Bronchial smooth muscle cell (primary cell): Measurements from ENCODE around the gene HAVCR1. TPM values are rescaled to one million over a fixed set of nuclear protein-coding genes. Genes with fewer than 3 reads are reported as not detected.

ENCODE experiments used
- total RNA-seq: library from RNA; depleted of rRNA; stranded (reverse); fragments of >200 nt; gene quantifications from 2 replicates; pipeline ENCODE4 v1.2.1, GENCODE V29; 2014

The HAVCR1 gene
- total RNA-seq, result 0.34 TPM in 1 of 2 replicates, not detected in the other

DNA sequence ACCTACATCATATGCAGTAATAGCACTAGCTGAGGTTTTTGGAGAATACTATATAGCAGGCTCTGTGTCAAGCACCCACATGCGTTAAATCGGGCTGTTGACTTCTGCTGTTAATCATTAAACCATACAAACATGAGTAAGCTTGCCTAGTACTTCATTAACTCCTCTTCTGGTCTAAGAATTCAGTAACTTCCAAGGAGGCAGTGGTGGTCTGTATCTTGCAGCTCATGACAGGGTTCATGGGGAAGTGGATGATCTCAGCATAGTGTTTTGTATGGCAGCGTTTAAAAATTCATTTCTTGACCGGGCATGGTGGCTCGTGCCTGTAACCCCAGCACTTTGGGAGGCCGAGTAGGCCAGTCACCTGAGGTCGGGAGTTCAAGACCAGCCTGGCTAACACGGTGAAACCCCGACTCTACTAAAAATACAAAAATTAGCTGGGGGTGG is at the start of gene HAVCR1:
Gene HAVCR1 (minus strand): TSS at position 24 of the 447 bp plus-strand sequence. CDS start 1,173 bp downstream, outside the sequence.

Other genes with a start within 250 kb of the HAVCR1 start
- gene PPP1R2B, start 208.8 kb downstream of the HAVCR1 start, total RNA-seq, result not detected in 2 replicates
- not detected in 2 replicates for gene TIMD4, start 95.9 kb downstream of the HAVCR1 start, total RNA-seq
- gene HAVCR2, start 49.9 kb upstream of the HAVCR1 start, total RNA-seq, result 0.16 and 3.3 TPM in 2 replicates
- 7.1 and 8.6 TPM in 2 replicates for gene MED7, start 83.7 kb upstream of the HAVCR1 start, total RNA-seq
- not detected in 2 replicates for gene GARIN3, start 107.1 kb upstream of the HAVCR1 start, total RNA-seq
- under 0.01 TPM in 1 of 2 replicates, not detected in the other for gene ITK, start 121.7 kb upstream of the HAVCR1 start, total RNA-seq
- gene CYFIP2, start 207.0 kb upstream of the HAVCR1 start, total RNA-seq, result 6.6 and 7.0 TPM in 2 replicates